Measurements from ENCODE around the gene SLC9C2.
"Not testable (repeated sequence)": the region's sequence is repeated elsewhere in the genome, so short reads cannot be mapped to it uniquely, and the experiment has no call there.

SLC9C2 gene

GRCh38 chr1:173527151-173527826, 75.6 kb downstream of the SLC9C2 start:
- DNase-seq: no peak

GRCh38 chr1:173525926-173526325, 76.9 kb downstream of the SLC9C2 start:
- no peak for DNase-seq

GRCh38 chr1:173523329-173523728, 79.5 kb downstream of the SLC9C2 start:
- DNase-seq: no peak

- no peak for DNase-seq
These were observed 82.1 kb downstream of the SLC9C2 start for GRCh38 chr1:173520799-173521198.

GRCh38 chr1:173514503-173514902, 88.4 kb downstream of the SLC9C2 start:
- not testable (repeated sequence) for DNase-seq

- no peak for DNase-seq
These were observed 93.1 kb downstream of the SLC9C2 start for GRCh38 chr1:173509797-173510196.

GRCh38 chr1:173508541-173508940, 94.3 kb downstream of the SLC9C2 start:
- no peak for DNase-seq

GRCh38 chr1:173507847-173508209, 95.0 kb downstream of the SLC9C2 start:
- DNase-seq: no peak

GRCh38 chr1:173507205-173507846, 95.5 kb downstream of the SLC9C2 start:
- DNase-seq: peak; percentile 51

- no peak for DNase-seq
These were observed 96.4 kb downstream of the SLC9C2 start for GRCh38 chr1:173506437-173506836.

- DNase-seq: no peak
These were observed 97.5 kb downstream of the SLC9C2 start for GRCh38 chr1:173505391-173505790.

GRCh38 chr1:173504268-173504667, 98.6 kb downstream of the SLC9C2 start:
- no peak for DNase-seq

GRCh38 chr1:173503391-173503790, 99.5 kb downstream of the SLC9C2 start:
- no peak for DNase-seq

- no peak for DNase-seq
These were observed 100.8 kb downstream of the SLC9C2 start for GRCh38 chr1:173502104-173502503.

GRCh38 chr1:173499729-173500128, 103.1 kb downstream of the SLC9C2 start:
- no peak for DNase-seq

- DNase-seq: no peak
These were observed 106.0 kb downstream of the SLC9C2 start for GRCh38 chr1:173496757-173497320.

GRCh38 chr1:173495609-173496267, 107.1 kb downstream of the SLC9C2 start:
- no peak for DNase-seq

- DNase-seq: not testable (repeated sequence)
These were observed 109.7 kb downstream of the SLC9C2 start for GRCh38 chr1:173493125-173493524.

GRCh38 chr1:173491508-173491907, 111.4 kb downstream of the SLC9C2 start:
- DNase-seq: no peak

GRCh38 chr1:173489929-173490328, 112.9 kb downstream of the SLC9C2 start:
- no peak for DNase-seq

- no peak for DNase-seq
These were observed 113.7 kb downstream of the SLC9C2 start for GRCh38 chr1:173489149-173489600.

GRCh38 chr1:173488001-173488400, 114.9 kb downstream of the SLC9C2 start:
- no peak for DNase-seq

GRCh38 chr1:173485401-173485800, 117.5 kb downstream of the SLC9C2 start:
- no peak for DNase-seq

- DNase-seq: no peak
These were observed 118.6 kb downstream of the SLC9C2 start for GRCh38 chr1:173484276-173484675.

Measured in DMS79 (cell line).